HG03066 (cell line): Measurements from ENCODE around the gene MS4A18.
A peak's percentile ranks its signal among the peaks of the same experiment; 100 is the strongest.
"Not testable (repeated sequence)": the region's sequence is repeated elsewhere in the genome, so short reads cannot be mapped to it uniquely, and the experiment has no call there.

Experiments used
- ATAC-seq: cut with Tn5 transposase; IDR thresholded peaks from one replicate; pipeline ENCODE4 v1.9.1; 2021; ENCODE audit warnings: low read depth; ENCODE audit not compliant: unreplicated experiment

The MS4A18 gene

DNA sequence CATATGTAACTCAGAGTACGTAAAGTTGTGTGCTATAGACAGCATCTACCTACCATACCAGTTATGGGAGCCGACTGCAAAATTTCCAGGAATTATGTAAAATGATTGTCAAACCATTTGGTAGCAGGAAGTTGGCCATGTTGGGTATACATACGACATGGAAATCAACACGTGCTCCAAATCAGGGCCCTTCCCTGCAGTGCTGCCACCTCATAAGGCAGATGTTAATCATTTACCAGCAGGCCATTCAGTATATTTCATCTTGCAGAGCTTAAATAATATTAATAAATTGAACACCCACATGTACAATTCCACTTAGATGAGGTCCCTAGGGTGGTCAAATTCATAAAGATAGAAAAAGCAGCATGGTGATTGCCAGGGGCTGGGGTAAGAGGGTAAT is 9.8 kb downstream of the MS4A18 start:
- ATAC-seq, result no peak

DNA sequence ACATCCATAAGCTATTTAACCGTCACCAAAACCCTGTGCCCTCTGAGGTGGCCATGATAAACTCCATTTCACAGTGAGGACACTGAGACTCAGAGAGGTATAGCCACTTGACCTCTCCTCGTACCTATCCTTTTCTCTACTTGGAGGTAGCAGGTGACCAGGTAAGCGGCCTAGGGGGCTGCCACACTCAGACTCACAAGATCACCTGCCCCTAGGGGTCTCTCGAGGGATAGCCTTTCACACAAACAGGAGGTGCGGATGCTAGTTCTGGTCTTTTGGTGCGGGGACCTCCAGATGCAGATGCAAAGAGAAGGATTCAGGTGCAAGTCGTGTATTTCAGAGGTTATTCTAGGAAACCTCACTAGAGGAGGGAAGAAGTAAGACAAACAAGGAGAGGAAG is 14.6 kb downstream of the MS4A18 start:
- ATAC-seq, result no peak

GRCh38 chr11:60740573-60740972 is 16.1 kb downstream of the MS4A18 start:
- no peak for ATAC-seq

- no peak for ATAC-seq
Observed at GRCh38 chr11:60741421-60741820, 16.9 kb downstream of the MS4A18 start.

- ATAC-seq, result no peak
Observed at GRCh38 chr11:60743058-60743457, 18.5 kb downstream of the MS4A18 start.

DNA sequence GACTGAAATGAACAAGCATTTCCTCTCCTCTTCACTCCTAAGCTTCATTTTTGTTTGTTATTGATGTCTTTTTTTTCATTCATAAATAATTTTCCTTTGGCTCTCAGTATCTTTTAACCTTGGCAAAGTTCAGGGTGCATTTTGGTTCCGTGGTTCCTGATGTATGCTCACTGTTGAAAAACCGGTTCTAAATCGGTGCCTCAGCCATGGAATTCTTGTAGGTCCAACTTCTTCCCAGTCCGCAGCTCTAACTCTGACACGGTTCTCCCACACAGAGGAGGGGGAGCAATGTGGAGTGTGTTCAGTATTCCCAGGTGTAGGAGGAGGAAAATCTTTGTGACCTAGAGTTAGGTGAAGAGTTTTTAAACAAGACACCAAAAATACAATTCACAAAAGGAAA is 19.6 kb downstream of the MS4A18 start:
- no peak for ATAC-seq

DNA sequence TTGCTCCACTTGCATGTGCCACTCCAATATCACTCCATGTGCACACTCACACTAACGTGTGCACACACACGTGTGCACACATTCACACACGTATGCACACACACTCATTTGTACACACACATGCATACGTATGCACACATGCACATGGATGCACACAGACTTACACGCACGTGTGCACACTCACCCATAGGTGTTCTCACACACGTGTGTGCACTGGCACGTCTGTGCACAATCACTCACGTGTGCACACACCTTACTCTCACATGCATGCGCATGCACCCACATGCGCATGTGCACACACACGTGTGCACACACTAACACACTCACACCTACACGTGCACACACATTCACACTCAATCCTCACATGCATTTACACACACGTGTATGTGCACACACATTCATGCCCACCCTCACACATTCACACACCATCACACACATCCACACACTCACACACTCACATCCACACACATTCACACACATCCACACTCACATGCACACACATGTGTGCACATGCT is 22.9 kb downstream of the MS4A18 start:
- no peak for ATAC-seq

GRCh38 chr11:60748225-60748624 is 23.7 kb downstream of the MS4A18 start:
- ATAC-seq, result no peak

DNA sequence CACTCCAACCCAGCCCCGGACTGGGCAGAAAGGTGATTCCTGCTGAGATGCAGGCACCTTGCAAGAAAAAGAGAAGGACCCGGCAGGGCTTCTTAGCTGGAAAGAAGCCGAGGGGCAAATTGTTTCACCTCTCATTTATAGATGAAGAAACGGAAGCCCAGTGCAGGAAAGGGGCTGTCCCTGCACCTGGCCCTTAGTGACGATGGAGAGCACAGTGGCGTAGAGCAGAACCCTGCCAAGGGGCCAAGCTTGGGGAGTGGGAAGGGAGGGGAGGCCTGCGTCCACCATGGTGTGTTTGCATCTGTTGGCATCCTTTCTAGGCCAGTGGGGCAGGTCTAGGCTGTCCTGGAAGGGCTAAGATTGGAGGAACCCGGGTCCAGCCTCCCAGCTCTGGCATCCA is 24.3 kb downstream of the MS4A18 start:
- ATAC-seq, result no peak

GRCh38 chr11:60750911-60751310 is 26.4 kb downstream of the MS4A18 start:
- no peak for ATAC-seq

DNA sequence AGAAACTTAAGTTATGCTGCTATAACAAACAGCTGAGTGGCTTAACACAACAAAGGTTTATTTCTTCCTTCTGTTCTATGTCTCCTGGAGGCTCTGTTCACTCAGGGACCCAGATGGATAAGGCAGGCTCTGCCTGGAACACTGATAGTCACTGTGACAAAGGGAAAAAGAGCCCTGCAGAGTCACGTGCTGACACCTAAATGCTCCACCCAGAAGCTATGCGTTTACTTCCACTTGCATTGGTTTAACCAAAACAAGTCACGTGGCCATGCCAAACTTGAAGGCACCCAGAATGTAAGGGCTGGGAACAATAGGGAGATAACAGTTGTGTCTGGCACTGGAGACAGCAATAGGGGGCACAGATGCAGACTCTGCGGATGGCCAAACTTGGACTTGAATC is 28.8 kb downstream of the MS4A18 start:
- ATAC-seq, result no peak

DNA sequence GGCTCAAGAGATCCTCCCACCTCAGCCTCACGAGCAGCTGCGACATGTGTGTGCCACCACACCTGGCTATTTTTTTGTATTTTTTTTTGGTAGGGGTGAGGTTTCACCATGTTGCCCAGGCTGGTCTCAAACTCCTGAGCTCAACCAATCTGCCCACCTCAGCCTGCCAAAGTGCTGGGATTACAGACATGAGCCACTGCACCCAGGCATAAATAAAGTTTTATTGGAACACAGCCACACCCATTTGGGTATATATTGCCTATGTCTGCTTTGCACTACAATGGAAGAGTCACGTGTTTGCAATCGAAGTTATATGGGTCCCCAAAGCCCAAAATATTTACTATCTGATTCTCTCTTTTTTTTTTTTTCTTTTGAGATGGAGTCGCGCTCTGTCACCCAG is 30.4 kb downstream of the MS4A18 start:
- ATAC-seq, result no peak

DNA sequence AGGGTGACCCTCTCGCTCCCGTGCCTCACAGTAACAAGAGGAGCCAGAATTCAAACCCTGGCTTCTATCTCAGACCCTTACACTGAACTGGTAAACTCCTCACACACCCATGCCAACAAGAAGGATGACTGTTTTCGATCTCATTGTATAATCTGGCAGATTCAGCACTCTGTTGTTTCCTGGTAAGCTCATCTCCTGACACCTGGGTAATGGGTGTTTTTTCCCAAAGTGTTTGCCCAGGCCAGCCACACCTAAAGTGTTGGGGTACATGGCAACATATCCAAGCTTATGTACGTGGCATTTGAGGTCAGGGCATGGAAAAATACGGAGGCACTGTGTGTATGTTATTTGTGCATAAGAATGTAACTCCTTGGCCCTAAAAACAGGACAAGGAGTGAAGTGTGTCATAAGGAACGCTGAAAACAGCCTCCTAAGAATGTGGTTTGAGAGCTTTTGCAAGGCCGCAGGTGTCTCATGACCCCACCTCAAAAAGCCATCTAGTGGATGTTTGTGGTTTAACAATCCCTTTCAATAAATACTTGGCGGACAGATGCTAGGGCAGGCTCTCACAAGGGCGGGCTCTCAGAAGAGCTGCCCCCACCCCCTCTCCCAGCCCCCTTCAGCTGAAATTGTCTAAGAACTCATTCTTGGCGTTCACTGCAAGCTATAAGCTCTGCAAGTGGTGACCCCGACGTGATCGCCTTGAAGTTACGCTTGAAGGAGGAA is 31.9 kb downstream of the MS4A18 start, which contains the start of gene MS4A15:
MS4A15 (plus strand) TSS at position 561 of the 726 bp plus-strand sequence. CDS start 6,867 bp downstream, outside the sequence.
- ATAC-seq, result no peak

DNA sequence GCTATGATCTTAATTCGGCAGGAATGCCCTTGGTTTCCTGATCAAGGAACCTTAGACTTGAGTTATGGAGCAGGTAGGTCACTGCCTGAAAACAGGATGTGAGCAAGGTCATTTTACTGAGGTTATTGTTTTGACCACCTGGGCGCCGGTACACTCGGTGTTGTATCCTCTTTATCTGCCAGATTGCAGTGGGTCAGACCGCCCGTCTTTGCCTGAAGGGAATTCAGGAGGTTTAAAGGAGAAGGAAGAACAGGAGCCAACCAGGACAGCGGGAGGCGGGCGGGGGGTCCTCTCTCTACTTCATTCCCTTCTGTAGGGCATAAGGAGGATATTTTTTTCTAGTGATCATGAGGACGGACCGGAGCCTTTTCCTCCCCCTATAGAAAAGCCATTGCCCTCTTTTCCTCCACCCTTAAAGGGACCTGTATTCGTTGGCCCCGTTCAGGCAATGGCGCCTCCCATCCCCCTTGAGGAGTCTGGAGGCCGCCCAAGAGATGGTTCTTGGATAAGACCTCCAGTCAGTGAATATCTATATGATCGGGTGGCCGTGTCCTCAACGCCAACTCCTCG is 32.8 kb downstream of the MS4A18 start:
- no peak for ATAC-seq

DNA sequence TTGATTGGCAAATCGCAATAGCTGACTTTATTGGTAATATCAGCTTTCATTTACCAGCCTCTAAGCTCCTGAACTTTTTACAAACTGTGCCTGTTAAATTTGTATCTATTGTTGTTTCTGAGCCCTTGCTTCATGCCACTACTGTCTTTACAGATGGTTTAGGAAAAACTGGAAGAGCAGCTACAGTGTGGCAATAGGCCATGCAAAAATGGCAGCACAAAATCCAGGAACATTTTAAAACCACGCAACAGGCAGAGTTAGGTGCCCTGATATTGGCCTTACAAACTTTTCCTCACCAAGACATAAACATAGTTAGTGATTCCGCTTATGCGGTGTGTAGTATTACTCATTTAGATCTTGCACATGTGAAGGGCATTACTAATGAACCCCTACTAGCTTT is 34.2 kb downstream of the MS4A18 start:
- not testable (repeated sequence) for ATAC-seq

GRCh38 chr11:60759438-60760225 is 35.1 kb downstream of the MS4A18 start:
- ATAC-seq, result not testable (repeated sequence)

DNA sequence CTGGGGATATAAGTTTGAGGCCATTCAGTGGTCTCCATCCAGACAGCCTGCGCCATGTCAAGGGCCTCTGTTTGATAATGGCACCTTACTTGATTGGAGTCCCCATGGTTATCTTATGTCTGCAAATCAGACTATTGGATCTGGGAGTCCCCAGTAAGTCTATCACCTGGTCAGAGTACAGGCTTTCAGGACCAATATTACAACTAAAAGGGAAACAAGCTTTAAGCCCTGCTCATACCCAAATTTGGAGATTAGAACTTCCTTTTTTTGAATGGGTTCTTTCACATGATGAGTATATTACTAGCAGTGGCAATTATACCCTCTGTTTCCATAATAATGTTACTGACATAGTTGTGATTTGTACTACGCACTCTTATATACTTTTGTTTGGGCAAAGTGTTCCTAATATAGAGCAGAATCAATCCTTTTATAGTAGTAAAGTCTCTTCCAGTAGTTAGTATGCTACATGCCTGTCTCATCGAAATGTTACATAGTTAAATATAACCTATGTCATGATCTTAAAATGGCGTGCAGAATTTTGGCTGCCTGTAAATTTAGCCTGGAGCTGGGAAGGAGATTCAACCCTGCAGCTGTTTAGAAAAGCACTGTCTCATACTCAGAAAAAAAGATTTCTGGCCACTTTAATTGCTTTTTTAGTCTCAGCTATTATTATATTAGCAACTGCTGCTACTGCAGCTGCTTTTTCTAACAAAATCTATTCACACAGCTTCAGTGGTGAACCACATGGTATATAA is 37.1 kb downstream of the MS4A18 start:
- ATAC-seq, result peak; percentile 29

- peak; percentile 54 for ATAC-seq
Observed at GRCh38 chr11:60762851-60763691, 38.6 kb downstream of the MS4A18 start.

- ATAC-seq, result no peak
Observed at GRCh38 chr11:60763692-60764369, 39.3 kb downstream of the MS4A18 start.
